GM21423 (cell line): ENCODE results near the gene TELO2.
"Not testable (repeated sequence)": the region's sequence is repeated elsewhere in the genome, so short reads cannot be mapped to it uniquely, and the experiment has no call there.

Experiments used
- ATAC-seq: cut with Tn5 transposase; IDR thresholded peaks from one replicate; pipeline ENCODE4 v1.9.1; 2021; ENCODE audit warnings: mild to moderate bottlenecking, moderate library complexity; ENCODE audit not compliant: unreplicated experiment

TELO2 gene

DNA sequence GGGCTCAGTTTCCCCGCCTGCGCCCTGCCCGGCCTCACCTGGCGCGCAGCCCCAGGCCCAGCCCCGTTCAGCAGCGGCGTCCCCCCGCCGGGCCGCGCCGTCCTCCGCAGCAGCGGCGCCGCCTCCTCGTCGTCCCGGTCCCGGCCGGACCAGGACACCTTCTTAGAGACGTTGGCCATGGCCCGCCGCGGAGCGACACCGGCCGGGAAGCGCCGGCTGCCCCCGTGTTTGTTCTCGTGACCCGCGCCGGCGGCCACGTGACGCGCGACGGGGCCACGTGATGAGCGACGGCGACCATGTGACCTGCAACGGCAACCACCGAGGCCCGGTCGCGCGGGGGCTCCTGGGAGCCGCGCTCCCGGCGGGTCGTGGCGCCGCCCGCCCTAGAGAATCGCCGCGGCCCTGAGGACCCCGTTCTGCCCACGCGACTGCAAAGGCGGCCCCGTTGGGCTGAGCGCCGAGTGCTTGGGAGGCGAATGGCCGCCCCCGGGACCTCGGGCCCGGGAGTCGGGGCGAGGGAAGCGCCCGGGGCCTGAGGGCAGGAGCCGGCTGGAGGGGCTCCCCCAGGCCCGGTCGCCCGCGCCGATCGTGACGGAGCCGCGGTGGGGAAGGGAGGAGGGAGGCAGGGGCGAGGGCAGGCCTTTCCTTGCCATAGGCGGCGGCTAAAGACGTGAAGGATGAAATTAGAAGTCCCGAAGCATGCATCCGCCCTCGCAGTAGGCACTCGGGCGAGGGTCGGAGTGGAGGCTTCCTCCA is 18.2 kb upstream of the TELO2 start, which contains the start of gene CLCN7:
CLCN7 (minus strand) TSS at position 233 of the 756 bp plus-strand sequence; CDS start at position 179, 54 bp downstream.
- peak; percentile 84 for ATAC-seq

GRCh38 chr16:1475552-1476114 is 17.5 kb upstream of the TELO2 start:
- no peak for ATAC-seq

DNA sequence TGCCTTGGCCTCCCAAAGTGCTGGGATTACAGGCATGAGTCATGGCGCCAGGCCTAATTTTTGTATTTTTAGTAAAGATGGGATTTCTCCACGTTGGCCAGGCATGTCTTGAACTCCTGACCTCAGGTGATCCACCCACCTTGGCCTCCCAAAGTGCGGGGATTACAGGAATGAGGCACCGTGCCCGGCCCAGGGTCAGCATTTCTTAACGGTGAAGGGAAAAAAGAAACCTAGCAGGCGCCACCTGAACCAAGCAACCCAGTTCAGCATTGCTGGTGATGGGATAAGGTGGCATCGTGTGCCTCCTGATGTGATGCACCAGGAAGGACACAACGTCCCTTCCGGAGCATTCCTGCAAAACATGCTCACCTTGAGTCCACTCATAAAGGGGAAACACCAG is 16.1 kb upstream of the TELO2 start:
- ATAC-seq = no peak

GRCh38 chr16:1478937-1479336 is 14.2 kb upstream of the TELO2 start:
- not testable (repeated sequence) for ATAC-seq

DNA sequence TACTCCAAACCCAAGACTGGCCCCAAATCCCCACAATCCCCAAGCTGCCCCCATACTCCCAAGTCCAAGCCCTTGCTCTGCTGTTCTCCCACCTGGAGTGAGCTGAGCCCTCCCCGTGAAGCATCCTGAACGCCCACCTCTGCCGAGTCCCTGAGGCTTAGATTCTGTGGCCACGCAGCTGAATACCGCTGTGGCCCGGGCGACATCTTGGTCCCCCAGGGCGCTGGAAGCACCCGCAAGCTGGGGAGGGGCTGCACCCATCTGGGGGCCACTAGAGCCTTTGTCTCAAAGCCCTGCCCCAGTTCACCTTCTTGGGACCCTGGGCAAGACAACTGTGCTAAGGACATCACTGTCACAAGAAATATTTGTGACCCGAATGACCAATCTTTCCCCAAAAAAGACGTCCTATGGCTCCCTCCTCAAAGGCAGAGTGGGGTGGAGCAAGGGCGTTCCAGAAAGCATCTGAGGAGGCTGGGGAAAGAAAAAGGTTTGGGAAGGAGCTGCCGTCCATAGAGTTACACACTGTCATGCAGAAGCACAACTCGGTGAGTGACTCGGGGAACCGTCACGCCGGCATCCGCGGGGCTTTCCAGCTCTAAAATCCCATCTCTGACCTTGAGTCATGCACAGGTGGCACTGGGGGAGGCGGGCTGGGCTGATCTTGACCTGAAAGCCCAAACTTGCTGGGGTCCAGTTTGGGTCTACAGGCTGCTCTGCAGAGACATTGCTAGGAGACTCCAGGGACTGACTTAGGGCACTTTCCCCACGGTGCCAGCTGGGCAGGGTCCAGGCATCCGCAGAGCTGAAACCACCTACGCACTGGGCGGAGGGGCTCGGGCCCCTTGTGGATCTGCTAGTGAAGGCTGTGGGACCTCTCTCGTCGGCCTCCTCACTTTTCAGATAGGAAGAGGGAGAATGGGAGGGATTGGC is 11.0 kb upstream of the TELO2 start:
- ATAC-seq = no peak

- no peak for ATAC-seq
Measured at GRCh38 chr16:1485847-1486496, 7.2 kb upstream of the TELO2 start.

DNA sequence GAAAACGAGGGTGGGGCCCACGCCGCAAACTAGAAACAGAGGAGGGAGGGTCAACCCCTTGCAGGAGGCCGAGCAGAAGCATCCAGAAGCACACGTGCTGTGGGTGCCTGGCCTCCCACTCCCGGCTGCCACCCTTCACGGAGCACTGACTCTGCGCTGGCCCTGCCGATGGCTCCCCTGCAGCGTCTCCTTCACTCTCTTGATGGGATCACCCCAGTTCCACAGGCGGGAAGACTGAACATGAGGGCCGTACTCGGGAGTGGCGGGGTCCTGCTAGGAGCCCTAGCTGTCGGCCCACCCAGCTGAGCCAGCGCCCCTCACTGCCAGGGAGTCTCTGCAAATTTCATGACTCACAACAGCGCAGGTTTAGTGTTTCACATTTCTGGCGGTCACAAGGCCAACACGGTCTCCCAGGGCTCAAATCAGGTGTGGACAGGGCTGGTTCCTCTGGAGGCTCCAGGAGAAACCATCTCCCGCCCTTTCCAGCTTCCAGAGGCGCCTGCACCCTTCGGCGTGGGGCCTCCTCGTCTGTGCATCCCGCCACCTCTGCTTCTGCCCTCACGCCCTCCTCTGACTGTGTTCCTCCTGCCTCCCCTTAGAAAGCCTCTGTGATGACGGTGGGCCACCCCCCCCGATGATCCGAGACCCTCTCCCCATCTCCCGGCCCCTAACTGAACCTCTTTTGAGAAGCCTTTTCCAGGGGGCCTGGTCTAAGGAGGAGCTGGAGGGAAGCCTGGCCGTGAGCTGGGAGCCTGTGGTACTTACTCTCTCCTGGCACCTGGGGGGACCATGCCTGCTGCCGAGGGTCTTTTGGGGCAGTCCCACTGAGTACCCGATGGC is 6.4 kb upstream of the TELO2 start:
- ATAC-seq = no peak

- no peak for ATAC-seq
Measured at GRCh38 chr16:1487395-1488053, 5.6 kb upstream of the TELO2 start.

DNA sequence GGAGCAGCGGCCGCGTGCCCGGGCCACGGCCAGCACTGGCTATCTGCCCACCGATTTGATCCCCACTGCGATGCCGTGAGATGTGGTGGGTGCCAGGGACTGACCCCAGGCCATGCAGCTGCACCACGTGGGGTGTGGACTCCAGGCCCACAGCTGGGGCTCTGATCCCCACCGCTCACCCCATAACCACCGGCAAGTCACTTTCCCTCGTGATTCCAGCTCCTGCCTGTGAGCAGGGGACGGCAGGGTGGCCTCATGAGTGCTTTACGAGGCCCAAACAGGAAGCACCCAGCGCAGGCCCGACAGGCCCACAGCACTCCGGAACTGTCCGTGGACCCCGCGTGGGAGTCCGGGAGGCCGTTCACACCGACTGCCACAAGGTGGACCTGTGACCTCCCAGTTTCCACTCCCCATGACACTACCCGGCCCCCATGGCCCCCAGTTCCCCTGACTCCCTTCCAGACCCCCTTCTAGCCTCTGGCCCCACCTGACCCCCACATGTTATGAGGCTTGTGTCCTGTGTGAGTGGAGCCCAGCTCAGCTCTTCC is 5.0 kb upstream of the TELO2 start:
- ATAC-seq = no peak

DNA sequence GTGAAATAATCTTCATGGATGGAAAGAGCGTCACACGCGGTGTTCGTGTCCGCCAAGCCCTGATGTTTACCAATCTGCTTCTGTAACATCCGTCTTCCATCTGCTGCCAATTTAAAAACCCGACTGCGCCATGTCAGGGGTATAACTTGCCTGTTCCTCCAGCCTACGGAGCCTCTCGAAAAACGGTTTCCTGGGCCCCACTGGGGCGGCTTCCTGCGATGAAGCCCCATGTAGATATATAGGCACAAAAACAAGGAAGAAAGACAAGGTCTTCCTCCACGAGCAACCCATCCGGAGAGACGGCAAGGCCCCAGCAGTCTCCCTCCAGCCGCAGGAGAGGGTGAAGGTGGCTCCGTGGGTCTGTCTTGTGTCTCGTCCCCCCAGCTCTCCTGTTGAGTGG is 4.5 kb upstream of the TELO2 start, which contains the start of gene PTX4:
PTX4 (minus strand) TSS at position 326 of the 400 bp plus-strand sequence; CDS start at position 291, 35 bp downstream.
- ATAC-seq = no peak

DNA sequence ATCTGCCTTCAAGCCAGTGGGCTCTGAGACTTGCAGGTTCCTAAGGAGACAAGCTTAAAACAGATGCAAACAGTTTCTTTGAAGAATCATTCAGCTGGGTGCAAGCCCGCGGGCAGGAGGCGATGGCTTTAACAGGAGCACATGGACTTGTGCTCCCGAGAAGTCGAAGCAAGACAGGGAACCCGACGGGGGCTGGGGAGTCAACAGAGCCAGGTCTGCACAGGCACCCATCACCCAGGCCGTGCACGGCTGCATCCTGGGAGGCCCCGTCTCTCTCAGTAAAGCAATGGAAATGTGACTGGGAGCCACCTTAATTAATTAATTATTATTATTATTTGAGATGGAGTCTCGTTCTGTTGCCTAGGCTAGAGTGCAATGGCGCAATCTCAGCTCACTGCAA is 4.1 kb upstream of the TELO2 start:
- ATAC-seq = no peak

GRCh38 chr16:1491327-1491726 is 1.8 kb upstream of the TELO2 start:
- ATAC-seq = no peak

DNA sequence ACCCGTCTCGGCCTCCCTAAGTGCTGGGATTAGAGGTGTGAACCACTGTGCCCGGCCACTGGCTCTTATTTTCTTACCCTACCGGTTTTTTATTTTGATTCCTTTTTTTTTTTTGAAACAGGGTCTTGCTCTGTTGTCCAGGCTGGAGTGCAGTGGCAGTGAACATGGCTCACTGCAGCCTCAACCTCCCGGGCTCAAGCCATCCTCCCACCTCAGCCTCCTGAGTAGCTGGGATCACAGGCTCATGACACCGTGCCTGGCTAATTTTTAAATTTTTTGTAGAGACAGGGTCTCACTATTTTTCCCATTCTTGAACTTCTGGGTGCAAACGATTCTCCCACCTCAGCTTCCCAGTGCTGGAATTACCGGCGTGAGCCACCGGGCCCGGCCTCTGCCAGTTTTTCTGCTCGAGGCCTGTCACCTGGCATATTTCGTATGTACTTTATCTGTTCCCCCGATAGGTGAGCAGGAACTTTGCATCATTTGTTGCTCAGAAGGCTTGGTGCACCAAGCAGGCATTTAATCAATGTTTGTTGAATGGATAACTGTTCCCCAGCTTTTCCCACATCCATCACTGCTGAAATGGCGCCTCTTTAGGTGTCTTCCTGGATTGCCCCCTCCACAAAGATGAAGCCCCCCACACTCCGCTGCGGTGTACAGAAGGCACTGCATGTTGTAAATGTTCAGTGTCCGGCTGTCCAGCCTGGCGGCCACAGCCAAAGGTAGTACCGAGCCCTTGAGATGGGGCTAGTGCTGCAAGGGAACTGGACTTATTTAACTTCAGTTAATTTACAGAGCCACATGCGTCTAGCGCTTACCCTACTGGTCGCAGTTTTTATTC is 858 bp upstream of the TELO2 start:
- ATAC-seq = no peak

- ATAC-seq = no peak
Measured at GRCh38 chr16:1493746-1494094, 560 bp downstream of the TELO2 start.

DNA sequence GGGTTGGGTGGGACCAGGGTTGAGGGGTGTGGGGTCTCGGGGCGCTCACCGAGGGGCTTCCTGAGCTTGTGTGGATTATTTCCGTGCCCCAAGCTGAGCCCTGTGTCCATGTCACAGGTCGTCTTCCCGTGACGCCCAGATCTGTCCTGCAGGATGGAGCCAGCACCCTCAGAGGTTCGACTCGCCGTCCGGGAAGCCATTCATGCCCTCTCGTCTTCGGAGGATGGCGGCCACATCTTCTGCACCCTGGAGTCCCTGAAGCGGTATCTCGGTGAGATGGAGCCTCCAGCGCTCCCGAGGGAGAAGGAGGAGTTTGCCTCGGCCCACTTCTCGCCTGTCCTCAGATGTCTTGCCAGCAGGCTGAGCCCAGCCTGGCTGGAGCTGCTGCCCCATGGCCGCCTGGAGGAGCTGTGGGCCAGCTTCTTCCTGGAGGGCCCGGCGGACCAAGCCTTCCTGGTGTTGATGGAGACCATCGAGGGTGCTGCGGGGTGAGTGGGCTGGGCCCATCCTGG is 1.0 kb downstream of the TELO2 start:
- ATAC-seq = no peak

DNA sequence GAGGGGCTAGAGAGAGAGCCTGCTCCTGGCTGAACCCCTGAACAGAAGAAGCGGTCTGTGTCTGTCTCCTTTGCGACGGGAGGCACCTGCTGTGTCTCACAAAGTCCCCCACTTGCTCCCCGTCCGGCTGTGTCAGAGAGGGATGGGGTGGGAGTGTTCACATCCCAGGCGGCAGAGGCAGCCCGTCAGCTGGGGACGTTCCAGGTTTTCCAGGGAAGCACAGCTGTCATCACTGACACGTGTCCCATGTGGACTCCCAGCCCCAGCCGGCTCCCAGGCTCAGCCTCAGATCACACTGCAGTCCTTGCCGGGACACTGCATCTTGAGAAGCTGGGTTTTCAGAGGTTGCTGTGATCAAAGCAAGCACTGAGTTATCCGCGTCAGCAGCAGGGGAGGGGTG is 1.6 kb downstream of the TELO2 start:
- no peak for ATAC-seq

- no peak for ATAC-seq
Measured at GRCh38 chr16:1495211-1495888, 2.2 kb downstream of the TELO2 start.

DNA sequence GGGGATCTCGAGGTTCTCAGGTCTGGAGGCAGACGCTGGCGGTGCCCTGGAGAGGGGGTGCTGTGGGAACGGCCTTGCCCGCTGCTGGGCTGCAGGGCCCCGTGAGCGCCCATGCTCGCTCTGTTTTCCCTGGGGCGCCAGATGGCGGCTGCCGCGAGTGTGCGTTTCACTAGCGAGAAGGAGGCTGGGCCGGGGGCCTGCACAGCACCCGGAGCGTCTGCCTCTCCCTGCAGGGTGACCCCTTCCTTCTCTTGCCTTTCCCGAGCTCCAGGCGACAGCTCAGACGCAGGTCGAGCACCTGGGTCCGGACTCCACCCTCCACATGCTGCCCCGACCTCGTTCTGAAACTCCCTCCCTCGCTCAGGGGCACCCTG is 2.7 kb downstream of the TELO2 start:
- no peak for ATAC-seq
